HL-60 (cell line): Measurements from ENCODE around the gene ITPK1.

ENCODE experiments used
- POLR2AphosphoS5 ChIP-seq: IDR thresholded peaks from 2 replicates; pipeline ENCODE4 v1.6.1; 2012; ENCODE audit warnings: low read depth
- SPI1 ChIP-seq: IDR thresholded peaks from 2 replicates; pipeline ENCODE4 v1.6.1; 2012; ENCODE audit warnings: low read depth, mild to moderate bottlenecking, borderline replicate concordance
- TF ChIP-seq, protein P1 (sequence below): IDR thresholded peaks from one replicate; pipeline ENCODE4 v1.5.1; 2011; ENCODE audit warnings: low read length, control low read depth, inconsistent platforms; ENCODE audit not compliant: insufficient read depth
- TF ChIP-seq, protein P2 (sequence below): IDR thresholded peaks from 2 replicates; pipeline ENCODE4 v1.6.1; 2012; ENCODE audit warnings: low read depth; ENCODE audit not compliant: insufficient replicate concordance

DNA sequence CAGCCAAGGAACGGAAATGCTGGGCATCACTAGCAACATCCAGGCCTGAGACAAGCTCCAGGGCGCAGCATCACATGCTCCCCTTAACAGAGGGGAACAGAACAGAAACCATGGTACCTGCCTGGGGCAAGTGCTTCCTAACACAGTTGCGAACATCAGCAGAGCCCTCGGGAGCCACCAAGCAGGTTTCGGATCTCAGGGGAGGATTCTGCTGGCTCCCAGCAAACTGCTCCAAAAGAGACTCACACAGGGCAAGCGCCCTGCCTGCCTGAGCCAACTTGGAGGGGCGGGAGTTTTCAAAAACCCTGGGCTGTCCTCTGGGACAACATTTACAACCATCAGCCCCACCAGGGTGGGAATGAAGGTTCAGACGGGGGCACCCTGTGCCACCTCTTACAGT is 173.1 kb downstream of the ITPK1 start:
- TF ChIP-seq, protein P1, sequence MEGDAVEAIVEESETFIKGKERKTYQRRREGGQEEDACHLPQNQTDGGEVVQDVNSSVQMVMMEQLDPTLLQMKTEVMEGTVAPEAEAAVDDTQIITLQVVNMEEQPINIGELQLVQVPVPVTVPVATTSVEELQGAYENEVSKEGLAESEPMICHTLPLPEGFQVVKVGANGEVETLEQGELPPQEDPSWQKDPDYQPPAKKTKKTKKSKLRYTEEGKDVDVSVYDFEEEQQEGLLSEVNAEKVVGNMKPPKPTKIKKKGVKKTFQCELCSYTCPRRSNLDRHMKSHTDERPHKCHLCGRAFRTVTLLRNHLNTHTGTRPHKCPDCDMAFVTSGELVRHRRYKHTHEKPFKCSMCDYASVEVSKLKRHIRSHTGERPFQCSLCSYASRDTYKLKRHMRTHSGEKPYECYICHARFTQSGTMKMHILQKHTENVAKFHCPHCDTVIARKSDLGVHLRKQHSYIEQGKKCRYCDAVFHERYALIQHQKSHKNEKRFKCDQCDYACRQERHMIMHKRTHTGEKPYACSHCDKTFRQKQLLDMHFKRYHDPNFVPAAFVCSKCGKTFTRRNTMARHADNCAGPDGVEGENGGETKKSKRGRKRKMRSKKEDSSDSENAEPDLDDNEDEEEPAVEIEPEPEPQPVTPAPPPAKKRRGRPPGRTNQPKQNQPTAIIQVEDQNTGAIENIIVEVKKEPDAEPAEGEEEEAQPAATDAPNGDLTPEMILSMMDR, result no peak
- no peak for TF ChIP-seq POLR2AphosphoS5
- TF ChIP-seq, protein P2, sequence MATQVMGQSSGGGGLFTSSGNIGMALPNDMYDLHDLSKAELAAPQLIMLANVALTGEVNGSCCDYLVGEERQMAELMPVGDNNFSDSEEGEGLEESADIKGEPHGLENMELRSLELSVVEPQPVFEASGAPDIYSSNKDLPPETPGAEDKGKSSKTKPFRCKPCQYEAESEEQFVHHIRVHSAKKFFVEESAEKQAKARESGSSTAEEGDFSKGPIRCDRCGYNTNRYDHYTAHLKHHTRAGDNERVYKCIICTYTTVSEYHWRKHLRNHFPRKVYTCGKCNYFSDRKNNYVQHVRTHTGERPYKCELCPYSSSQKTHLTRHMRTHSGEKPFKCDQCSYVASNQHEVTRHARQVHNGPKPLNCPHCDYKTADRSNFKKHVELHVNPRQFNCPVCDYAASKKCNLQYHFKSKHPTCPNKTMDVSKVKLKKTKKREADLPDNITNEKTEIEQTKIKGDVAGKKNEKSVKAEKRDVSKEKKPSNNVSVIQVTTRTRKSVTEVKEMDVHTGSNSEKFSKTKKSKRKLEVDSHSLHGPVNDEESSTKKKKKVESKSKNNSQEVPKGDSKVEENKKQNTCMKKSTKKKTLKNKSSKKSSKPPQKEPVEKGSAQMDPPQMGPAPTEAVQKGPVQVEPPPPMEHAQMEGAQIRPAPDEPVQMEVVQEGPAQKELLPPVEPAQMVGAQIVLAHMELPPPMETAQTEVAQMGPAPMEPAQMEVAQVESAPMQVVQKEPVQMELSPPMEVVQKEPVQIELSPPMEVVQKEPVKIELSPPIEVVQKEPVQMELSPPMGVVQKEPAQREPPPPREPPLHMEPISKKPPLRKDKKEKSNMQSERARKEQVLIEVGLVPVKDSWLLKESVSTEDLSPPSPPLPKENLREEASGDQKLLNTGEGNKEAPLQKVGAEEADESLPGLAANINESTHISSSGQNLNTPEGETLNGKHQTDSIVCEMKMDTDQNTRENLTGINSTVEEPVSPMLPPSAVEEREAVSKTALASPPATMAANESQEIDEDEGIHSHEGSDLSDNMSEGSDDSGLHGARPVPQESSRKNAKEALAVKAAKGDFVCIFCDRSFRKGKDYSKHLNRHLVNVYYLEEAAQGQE, result no peak
- TF ChIP-seq SPI1, result no peak
